ENCODE results near the gene LDHB.

DNA sequence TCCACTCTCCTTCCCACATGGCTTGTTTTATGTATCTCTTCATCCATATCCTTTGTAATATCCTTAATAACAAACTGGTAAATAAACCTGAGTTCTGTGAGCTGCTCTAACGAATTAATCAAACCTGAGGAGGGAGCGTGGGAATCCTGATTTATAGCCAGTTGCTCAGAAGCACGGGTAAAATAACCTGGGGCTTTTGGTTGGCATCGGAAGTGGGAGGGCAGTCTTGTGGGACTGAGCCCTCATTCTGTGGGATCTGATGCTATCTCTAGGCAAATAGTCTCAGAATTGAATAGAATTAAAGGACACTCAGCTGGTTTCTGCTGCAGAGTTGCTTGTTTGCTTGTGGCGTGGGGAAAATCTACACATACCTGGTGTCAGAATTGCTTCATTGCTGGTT, 17.5 kb upstream of the LDHB start:
- TF ChIP-seq, protein P1, sequence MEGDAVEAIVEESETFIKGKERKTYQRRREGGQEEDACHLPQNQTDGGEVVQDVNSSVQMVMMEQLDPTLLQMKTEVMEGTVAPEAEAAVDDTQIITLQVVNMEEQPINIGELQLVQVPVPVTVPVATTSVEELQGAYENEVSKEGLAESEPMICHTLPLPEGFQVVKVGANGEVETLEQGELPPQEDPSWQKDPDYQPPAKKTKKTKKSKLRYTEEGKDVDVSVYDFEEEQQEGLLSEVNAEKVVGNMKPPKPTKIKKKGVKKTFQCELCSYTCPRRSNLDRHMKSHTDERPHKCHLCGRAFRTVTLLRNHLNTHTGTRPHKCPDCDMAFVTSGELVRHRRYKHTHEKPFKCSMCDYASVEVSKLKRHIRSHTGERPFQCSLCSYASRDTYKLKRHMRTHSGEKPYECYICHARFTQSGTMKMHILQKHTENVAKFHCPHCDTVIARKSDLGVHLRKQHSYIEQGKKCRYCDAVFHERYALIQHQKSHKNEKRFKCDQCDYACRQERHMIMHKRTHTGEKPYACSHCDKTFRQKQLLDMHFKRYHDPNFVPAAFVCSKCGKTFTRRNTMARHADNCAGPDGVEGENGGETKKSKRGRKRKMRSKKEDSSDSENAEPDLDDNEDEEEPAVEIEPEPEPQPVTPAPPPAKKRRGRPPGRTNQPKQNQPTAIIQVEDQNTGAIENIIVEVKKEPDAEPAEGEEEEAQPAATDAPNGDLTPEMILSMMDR (IDR thresholded peaks at IDR 0.05; ENCODE audit: low read depth, low read length, poor library complexity, severe bottlenecking), result no peak
- TF ChIP-seq EZH2phosphoT487 (IDR thresholded peaks at IDR 0.05; ENCODE audit: borderline replicate concordance, low read length), result no peak
